IPS-15b (cell line): Measurements from ENCODE around the gene USP12.

Experiments
- H3K27me3 ChIP-seq: one replicate; pipeline ENCODE4 v1.6.1; 2013; ENCODE audit warnings: low read length; ENCODE audit not compliant: control insufficient read depth, insufficient read depth
- H3K36me3 ChIP-seq: one replicate; pipeline ENCODE4 v1.6.1; 2013; ENCODE audit warnings: low read length; ENCODE audit not compliant: control insufficient read depth, insufficient read depth
- H3K4me1 ChIP-seq: one replicate; pipeline ENCODE4 v1.6.1; 2013; ENCODE audit warnings: mild to moderate bottlenecking, low read length; ENCODE audit not compliant: control insufficient read depth, insufficient read depth
- H3K4me3 ChIP-seq: one replicate; pipeline ENCODE4 v1.5.1; 2013; ENCODE audit warnings: low read depth, low read length
- H3K9ac ChIP-seq: one replicate; pipeline ENCODE4 v1.6.1; 2013; ENCODE audit warnings: low read depth, mild to moderate bottlenecking, low read length
- H3K9me3 ChIP-seq: one replicate; pipeline ENCODE4 v1.6.1; 2013; ENCODE audit warnings: mild to moderate bottlenecking, low read length; ENCODE audit not compliant: control insufficient read depth, insufficient read depth

USP12 gene

GRCh38 chr13:27022571-27023311 lies 148.9 kb downstream of the USP12 start:
- H3K9ac ChIP-seq = no peak overlapping the region
- no peaks in the 10 kb centered on the region for H3K36me3 ChIP-seq
- no peaks in the 10 kb centered on the region for H3K9me3 ChIP-seq
- no peak overlapping the region for H3K4me3 ChIP-seq
- no peaks in the 10 kb centered on the region for H3K27me3 ChIP-seq
- H3K4me1 ChIP-seq = no peaks in the 10 kb centered on the region

GRCh38 chr13:27020415-27020814 lies 151.2 kb downstream of the USP12 start:
- no peaks in the 10 kb centered on the region for H3K4me1 ChIP-seq
- H3K4me3 ChIP-seq = no peak overlapping the region
- no peak overlapping the region for H3K9ac ChIP-seq
- H3K27me3 ChIP-seq = no peaks in the 10 kb centered on the region
- no peaks in the 10 kb centered on the region for H3K9me3 ChIP-seq
- H3K36me3 ChIP-seq = no peaks in the 10 kb centered on the region

GRCh38 chr13:27018882-27019281 lies 152.7 kb downstream of the USP12 start:
- Histone ChIP-seq H3K9ac (no peak overlapping the region), H3K4me3 (no peak overlapping the region), H3K27me3 (no peaks in the 10 kb centered on the region), H3K4me1 (no peaks in the 10 kb centered on the region), H3K36me3 (no peaks in the 10 kb centered on the region), H3K9me3 (no peaks in the 10 kb centered on the region)

GRCh38 chr13:27018344-27018861 lies 153.2 kb downstream of the USP12 start:
- Histone ChIP-seq H3K4me1 (no peaks in the 10 kb centered on the region), H3K4me3 (no peak overlapping the region)

GRCh38 chr13:27016875-27017274 lies 154.7 kb downstream of the USP12 start:
- no peaks in the 10 kb centered on the region for H3K36me3 ChIP-seq
- H3K27me3 ChIP-seq = no peaks in the 10 kb centered on the region
- no peak overlapping the region for H3K9ac ChIP-seq
- H3K4me1 ChIP-seq = no peaks in the 10 kb centered on the region
- no peak overlapping the region for H3K4me3 ChIP-seq
- H3K9me3 ChIP-seq = no peaks in the 10 kb centered on the region

More at GRCh38 chr13:27018344-27018861, 153.2 kb downstream of the USP12 start:
- H3K9ac ChIP-seq = no peak overlapping the region
- H3K36me3 ChIP-seq = no peaks in the 10 kb centered on the region
- no peaks in the 10 kb centered on the region for H3K9me3 ChIP-seq
- H3K27me3 ChIP-seq = no peaks in the 10 kb centered on the region
